GM21528 (cell line): ENCODE data around the gene SCUBE3.

ENCODE experiments used
- ATAC-seq: cut with Tn5 transposase; IDR thresholded peaks from one replicate; pipeline ENCODE4 v1.9.1; 2021; ENCODE audit warnings: mild to moderate bottlenecking, moderate library complexity; ENCODE audit not compliant: unreplicated experiment, low FRiP score

The SCUBE3 gene

DNA sequence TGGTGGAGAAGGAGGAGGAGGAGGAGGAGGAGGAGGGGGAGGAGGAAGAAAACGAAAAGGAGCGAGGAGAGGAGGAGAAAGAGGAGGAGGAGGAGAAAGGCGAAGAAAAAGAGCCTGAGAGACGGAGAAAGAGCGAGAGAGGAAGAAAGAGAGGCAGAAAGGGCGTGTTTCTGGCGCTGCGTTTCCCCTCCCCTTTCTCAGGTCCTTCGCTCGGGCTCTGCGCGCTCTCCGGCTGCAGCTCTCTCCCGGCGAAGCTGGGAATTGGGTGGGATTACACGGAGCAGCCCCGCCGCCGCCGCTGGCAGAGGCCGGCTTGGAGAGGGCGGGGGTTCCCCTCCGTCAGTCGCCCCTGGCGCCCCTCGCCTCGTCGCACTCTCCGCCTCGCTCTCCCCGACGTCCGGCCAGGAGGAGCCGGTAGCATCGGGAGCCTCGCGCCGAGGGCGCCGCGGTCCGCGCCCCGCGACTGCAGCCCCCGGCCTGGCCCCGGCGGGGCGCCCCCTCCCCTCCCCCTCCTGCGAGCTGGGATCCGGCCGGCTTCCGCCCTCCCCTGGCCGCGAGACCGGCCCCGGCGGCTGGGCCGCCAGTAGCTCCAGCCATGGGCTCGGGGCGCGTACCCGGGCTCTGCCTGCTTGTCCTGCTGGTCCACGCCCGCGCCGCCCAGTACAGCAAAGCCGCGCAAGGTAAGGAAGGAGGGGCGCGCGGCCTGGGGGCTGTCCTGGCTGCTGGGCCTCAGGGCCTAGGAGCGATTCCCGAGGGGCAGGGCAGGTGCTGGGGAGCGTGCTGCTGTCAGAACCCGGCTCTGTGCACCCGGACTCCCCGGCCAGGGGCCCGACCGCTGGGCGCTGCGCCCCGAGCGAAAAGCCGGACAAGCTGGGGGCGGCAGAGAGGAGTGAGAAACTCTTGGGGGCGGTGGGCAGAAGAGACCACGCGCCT lies at the start of gene SCUBE3:
Gene SCUBE3, plus strand, starts transcription at position 133 of the 933 bp plus-strand sequence. Its CDS starts 463 bp downstream, at position 596.
- no peak for ATAC-seq

DNA sequence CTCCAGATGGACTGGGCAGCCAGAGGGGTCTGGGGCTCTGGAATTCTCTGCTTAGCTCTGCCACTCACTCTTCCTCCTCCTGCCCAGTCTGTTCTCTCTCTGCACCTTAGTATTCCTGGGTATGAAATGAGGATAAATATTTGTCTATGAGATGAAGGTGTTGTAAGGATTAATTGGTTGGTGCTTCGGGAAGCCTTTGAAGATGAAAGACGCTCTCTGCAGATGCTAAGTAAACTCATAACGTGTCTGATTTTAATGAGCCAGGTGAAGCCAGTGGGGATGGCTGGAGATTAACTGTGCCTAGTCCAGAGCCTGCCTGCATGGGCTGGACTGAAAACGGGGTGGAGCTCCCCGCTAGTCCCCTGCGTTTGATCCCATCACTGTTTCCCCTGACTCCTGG lies 49.5 kb upstream of the SCUBE3 start:
- ATAC-seq: no peak

DNA sequence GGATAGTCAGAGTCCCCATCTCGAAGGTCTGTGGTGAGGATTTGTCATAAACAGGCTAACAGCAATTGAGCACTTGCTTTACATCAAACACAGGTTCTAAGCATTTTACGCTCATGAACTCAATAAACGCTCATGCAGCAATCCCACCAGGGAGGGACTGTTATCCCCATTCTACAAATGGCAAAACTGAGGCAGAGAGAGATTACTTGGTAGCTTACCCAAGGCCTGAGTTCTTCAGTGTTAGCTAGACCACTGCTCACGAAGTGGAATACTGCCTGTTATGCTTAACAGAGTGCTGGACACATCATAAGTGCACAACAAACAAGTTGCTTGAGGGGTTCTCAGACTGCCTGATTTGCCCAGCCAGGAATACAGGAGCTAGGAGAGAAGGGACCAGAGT lies 48.9 kb upstream of the SCUBE3 start:
- ATAC-seq: no peak

DNA sequence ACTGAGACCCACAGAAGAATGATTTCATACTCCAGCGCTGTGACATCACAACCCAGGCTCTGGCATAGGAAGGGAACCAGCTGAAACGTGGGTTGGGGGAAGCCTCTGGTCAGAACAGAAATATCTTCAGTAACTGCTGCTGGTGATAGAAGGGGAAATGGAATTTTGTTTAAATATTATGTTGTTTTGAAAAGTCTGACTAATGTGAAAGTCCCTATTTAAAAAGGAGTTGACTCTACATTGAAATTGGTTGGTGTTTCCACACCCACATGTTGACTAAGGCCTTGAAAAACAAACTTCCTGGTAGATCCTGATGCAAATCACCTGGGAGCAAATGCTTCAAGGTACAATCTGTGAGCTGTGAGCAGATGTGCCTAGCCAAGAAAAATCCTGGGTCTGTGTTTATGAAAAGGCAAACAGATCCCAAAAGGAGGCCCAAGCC lies 48.1 kb upstream of the SCUBE3 start:
- no peak for ATAC-seq

DNA sequence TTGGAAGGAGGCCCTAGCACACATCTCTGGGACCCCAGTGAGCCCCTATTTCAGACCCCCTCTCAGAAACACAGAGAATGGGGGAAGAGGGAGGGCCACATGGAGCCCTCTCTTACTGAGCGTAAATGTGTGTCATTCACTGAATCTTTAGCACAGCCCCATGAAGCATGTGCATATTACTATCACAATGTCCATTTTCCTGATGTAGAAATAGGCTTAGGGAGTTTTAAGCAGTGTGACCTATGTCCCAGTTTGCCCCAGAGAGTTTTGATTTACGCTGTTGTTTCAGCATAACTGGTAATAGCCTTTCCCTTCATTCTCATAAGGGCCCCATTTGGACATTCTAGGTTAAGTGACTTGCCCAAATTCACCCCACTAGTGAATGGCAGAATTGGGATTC lies 47.6 kb upstream of the SCUBE3 start:
- no peak for ATAC-seq

DNA sequence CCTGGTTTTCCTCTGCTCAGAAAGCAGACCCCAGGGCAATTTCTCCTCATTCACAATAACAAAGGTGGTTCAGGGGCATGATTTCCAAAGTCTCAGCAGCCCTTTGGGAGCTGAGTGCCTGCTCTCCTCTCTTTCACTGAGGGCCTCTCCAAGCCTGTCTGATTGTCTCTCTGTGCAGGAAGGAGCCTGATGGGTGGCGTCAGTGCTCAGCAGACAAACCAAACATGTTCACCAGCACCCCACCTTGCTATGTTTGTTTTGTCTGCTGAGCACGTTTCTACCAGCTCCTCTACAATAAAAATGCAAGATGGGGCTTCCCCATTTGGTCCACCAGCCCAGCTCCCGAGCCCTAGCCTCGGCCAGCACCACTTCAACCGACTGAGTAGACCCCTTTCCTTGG lies 47.2 kb upstream of the SCUBE3 start:
- no peak for ATAC-seq

DNA sequence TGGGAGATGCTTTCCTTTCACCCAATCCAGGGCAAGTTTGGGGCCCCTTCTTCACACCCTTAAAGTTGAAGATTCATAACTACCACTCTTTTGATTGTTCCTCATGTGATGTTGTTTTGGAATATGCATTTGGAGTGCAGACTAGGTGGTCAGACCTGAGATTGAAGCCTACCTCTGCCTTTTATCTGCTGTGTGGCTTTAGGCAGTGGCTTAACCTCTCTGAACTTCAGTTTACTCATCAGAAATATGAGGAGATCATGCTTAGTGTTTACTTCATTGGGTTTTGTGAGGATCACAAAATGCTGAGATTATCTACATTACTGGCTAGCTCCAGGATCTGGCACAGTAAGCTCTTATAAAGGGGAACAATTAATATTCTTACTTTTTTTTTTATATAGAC lies 46.3 kb upstream of the SCUBE3 start:
- no peak for ATAC-seq

DNA sequence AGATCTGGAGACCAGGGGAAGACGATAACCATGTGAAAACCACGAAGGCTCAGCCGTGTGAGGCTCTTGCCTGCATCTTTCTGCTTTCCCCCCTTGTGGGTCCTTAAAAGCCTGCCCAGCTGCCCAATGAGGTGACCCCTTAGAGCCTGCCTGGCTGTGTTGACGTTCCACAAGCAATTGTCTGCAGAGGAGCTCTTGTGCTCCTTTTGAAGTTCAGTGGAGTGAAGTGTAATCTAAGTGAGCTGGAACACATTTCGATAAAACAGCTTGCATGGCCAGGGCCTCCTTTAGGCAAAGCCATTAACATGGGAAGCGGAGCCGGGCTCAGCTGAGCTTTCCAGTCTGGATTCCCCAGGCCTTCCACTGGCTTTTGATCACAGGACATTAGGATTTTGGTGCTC lies 45.3 kb upstream of the SCUBE3 start:
- no peak for ATAC-seq

DNA sequence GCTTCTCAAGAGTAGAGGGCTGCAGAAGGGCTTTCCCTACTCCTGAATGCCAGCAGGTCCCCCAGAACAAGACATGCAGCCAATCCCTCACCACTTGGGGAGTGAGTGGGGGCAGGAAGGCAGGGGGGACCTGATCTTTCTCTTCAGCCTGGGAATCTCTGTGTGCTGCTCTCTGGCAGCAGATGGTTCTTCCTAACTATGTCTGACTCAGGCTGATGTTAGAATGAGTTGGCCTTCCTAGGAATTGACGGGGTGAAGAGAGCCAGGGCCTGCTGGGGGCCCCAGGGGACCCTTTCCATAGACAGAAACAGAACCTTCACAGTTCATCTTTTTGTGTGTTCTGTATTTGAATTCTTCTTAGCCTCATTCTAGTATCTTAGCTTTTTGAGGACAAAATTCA lies 43.6 kb upstream of the SCUBE3 start:
- no peak for ATAC-seq

DNA sequence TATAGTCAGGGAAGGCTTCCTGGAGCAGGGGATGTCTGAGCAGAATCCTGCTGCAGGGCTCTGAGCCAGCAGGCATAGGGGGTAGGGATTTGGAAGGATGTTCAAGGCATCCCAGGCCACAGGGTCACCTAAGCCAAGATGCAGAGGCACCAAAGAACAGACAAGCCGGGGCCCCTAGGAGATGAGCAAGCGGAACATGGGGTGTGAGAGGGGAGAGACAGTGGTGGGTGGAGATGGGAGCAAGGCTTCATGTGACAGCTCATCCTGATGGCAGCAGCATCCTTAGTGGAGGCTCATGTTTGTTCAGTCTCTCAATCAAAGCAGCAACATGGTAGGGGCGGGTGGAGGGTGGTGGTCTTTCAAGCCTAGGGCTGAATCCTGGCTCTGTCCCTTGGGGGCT lies 42.9 kb upstream of the SCUBE3 start:
- no peak for ATAC-seq

DNA sequence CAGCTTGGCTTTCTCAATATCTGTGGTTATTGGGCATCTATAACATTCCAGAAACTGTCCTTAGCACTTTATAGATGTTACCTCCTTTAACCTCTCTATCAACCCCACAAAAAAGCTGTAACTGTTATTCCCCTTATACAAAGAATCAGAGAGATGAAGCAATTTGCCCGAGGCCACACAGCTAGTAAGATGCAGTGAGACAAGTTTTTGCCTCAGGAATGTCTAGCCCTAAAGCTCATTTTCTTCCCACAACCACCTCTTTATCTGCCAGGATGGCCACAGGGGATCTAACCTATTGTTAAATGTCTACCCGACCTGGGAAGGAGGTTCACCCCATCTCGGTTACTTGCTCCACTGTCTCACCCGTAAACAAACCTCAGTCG lies 40.7 kb upstream of the SCUBE3 start:
- no peak for ATAC-seq

DNA sequence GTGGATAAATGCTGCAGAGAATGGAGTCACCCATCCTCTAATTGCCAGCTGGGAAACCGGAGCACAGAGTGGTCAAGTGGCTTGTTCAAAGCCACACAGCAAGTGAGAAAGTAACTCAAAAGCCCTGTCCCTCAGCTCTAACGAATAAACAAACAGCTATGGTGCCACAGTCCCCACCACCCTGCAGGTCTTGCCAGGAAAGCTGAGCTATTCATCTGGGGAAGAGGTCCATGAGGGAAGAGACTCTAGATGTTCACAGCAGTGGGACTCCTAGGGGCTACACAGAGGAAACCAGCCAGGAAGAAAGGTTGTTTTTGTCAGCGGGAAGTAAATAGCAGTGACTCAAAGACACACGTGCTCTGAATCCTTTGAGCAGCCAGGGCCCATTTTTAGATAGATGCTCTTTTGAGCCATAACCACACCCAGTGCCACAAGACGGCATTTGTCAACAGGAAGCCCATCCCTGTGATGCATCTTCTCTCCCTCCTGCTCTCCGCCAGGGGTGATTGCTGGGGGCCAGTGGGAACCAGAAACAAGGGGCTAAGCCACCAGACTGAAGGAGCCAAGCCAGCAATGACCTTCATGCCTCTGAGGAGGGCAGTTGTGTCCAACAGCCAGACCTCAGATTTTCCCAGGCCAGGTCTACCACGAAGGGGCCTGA lies 40.2 kb upstream of the SCUBE3 start:
- no peak for ATAC-seq

DNA sequence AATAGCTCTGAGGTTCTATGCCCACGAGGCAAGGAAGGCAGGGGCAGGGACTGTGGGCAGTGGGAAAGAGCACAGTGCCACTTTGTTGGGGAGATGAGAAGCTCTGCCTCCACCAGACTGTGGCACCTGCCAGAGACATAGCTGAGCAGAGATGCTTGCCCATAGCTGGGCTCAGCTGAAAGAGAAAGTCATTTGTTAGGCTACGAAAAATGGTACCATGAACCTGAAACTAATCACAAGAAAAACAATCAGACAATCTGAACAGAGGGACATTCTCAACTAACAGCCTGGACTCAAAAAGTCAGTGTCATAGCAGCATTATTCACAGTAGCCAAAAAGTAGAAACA lies 39.7 kb upstream of the SCUBE3 start:
- no peak for ATAC-seq

DNA sequence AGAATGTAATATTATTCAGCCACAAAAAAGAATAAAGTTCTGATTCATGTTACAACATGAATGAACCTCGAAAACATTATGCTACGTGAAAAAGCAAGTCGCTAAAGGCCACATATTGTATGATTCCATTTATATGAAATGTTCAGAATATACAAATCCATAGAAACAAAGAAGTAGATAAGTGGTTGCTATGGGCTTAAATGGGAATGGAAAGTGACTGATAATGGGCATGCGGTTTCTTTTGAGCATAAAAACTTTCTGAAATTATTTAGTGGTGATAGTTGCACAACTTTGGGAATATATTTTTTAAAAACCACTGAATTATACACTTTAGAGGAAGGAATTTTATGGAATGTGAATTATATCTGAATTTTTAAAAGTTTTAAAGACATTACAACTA lies 39.3 kb upstream of the SCUBE3 start:
- no peak for ATAC-seq

DNA sequence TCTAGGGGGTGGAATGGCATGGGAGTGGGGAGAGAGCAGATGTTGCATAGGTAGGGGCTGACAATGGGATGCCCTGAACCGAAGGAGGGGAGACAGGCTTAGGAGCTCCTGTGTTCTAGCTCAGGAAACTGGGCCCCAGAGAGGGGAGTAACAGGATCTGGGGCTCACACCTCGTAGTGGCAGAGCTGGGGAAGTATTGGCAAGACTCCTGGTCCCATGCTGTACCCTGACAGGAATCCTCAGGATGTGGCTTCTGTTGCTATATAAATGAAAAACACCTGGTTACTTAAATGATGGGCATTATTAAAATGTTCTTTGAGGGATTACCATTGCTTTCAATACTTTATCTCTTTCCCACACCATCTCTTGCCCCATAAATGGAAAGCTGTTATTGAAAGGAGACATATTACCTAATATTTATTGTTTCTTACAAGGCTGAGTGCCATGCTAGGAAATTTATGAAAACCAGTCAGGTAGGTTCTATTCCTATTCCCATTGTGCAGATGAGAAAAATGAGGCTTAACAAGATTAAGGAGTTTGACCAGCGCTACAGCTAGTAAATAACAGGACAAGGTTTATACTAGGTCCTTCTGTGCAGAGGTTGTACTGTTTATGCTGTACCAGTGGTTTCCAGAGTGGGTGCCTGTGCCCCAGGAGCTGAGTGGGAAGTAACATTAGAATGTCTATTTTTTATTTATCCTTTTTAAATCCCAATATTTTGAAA lies 37.3 kb upstream of the SCUBE3 start:
- no peak for ATAC-seq

DNA sequence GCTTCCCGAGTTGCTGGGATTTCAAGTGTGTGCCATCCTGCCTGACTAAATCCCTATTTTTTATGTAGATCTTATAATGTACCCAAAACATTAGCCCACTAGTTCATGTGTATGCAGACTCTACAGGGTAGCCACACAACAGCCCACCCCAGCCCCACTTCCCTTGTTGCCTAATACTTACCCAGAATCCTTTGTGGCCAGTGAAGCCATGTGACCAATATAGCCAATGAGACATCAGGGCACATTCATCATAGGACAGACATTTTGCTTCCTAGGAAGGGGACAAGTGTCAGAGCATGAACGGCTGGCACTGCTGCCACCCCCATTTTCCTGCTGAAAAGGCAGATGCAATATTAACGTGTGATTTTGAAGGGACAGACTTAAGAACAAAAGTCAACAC lies 36.6 kb upstream of the SCUBE3 start:
- ATAC-seq: no peak

DNA sequence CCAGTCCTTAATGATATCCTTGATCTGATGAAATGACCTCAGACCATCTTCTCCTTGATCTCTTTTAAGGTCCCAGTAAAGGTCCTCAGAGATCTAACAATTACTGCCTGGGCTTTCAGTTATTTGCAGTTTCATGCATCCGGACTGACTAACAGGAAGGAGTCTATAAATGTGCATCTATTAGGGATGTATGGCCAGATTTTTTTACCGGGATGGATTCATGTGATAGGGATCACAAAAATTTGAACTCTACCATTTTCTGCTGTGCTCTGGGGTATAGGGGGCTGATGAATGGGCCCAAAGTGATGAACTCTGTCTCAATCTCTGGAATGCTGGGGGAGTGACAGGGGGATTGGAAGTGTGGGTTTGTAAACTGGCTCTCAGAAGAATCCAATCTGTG lies 36.2 kb upstream of the SCUBE3 start:
- ATAC-seq: no peak

DNA sequence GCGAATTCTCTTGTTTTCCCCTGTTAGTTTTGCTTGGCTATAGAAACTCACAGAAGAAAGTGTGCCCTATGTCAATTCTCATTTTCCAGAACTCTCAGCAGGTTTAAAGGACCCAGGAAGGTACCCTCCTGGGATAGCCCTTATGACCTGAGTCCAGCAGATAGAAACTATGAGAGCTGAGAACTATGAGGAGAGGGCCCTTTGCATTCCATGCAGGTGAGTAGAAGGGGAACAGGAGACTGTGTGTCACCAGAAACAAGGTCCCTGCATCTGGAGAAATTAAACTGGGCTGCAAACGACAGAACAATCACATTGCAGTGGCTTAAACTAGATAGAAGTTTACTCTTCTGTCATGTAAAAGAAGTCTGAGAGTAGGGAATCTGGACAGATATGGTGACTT lies 35.7 kb upstream of the SCUBE3 start:
- ATAC-seq: no peak

DNA sequence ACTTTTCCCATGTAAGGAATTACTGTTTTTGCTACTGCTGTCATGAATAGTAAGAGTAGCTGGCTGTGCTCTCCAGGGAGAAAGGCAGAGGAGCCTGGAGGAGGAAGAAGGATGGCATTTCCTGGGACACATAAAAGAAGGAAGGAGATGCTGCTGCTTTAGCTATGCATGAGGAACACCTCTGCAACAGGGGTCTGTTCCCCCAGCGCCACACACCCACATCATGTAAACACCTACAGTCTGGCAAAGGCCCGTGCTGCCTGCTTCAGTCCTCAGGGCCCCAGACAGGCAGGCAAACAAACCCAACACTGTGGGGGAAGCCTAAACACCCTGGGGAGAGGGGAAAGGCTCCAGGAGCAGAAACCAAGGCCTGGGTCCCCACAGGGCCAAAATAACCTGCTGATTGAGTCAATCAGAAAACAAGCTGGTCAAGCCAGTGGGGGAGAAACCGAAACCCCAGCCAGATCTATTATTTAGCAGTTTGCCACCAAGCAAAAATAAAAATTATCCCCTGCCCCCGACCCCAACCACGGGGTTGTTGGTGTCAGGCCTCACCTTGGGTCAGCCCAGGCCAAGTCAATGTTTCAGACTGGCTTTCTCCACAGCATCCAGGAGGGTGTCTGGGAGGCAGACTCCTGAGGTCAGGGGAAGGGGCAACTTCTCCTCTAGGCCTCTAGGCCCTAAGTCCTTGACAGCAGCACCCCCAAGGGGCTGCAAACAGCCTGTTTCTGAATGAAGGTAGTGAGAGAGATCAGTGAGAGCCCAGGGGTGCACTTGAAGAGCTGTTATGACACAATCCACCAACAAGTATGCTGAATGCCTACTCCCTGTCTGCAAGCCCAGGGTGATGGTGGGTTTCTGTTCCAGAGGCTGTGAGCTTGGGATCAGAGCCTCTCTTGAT lies 34.6 kb upstream of the SCUBE3 start:
- no peak for ATAC-seq

DNA sequence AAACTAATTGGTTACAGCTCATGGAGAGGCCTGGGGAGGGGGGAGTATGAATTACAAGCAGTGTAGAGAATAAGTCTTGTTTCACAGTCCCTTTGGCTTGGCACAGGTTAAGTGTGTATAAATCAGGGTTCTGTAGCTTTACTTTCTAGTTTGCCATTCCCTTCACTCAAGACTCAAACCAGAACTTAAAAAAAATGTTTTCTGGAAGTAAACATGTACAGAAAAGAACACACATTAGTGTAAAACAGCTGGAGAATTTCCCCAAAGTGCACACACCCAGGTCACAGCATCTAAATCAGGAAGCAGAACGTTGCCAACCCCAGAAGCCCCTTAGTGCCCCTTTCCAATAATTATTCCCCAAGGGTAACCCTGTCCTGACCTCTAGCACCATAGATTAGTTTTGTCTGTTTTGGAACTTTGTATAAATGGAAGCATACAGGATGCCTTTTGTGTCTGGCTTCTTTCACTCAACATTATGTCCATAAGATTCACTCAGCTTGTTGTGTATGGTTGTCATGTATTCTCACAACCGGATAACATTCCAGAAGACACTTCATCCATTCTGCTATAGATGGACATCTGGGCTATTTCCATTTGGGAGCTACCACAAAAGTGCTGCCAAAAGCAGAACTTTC lies 33.7 kb upstream of the SCUBE3 start:
- ATAC-seq: no peak
